B cell (primary cell): ENCODE results near the gene RSBN1L. TPM values are rescaled to one million over a fixed set of nuclear protein-coding genes. Genes with fewer than 3 reads are reported as not detected.
"Not testable (repeated sequence)": the region's sequence is repeated elsewhere in the genome, so short reads cannot be mapped to it uniquely, and the experiment has no call there.

Source experiments
- ATAC-seq: fragments of 200-7000 bp; cut with Tn5 transposase; one replicate; pipeline ENCODE4 v1.10.0; 2021; ENCODE audit warnings: low read depth, mild to moderate bottlenecking, moderate number of reproducible peaks, moderate library complexity
- CTCF ChIA-PET: fragments of 350-600 bp; sonication (Branson Sonifier 250); formaldehyde crosslinking; loops from one replicate; lab custom pipeline; 2021; ENCODE audit warnings: antibody characterized with exemption, inconsistent platforms; lab: Charles Lee
- POLR2A ChIA-PET: fragments of 350-600 bp; sonication (Branson Sonifier 250); formaldehyde crosslinking; loops from one replicate; lab custom pipeline; 2021; ENCODE audit warnings: antibody characterized with exemption; lab: Charles Lee
- DNase-seq: peaks from one replicate; pipeline ENCODE4 v3.0.0; 2013
- H2AFZ ChIP-seq: 2 replicates; pipeline ENCODE4 v1.6.1; 2012; ENCODE audit warnings: mild to moderate bottlenecking, low read depth, low read length; ENCODE audit not compliant: insufficient read depth, poor library complexity, severe bottlenecking
- H3K27ac ChIP-seq, 2 donors: 1 replicate in 1 of 2; 2 replicates in 1 of 2; pipeline ENCODE4 v1.5.1; 2012 to 2013; ENCODE audit warnings: low read length in 2 of 2, mild to moderate bottlenecking in 2 of 2, moderate library complexity in 1 of 2
- H3K27me3 ChIP-seq, 4 experiments: fragments of 200-600 bp in 1 of 4; sonication (generic) in 1 of 4; replicated peaks in 1 of 4; 1 replicate in 2 of 4; 2 replicates in 2 of 4; pipeline versions ENCODE4 v1.6.1 to v1.7.0; 2013 to 2016; ENCODE audit warnings: low read length in 3 of 4, mild to moderate bottlenecking in 2 of 4, mixed read lengths in 1 of 4, moderate library complexity in 1 of 4; ENCODE audit not compliant: insufficient read depth in 4 of 4, control insufficient read depth in 3 of 4; ENCODE audit errors: control extremely low read depth in 1 of 4
- H3K36me3 ChIP-seq, 2 experiments: replicated peaks in 1 of 2; 1 replicate in 1 of 2; 2 replicates in 1 of 2; pipeline versions ENCODE4 v1.6.1 to v1.7.1; 2013; ENCODE audit warnings: low read length in 1 of 2; ENCODE audit not compliant: insufficient read depth in 2 of 2, control insufficient read depth in 1 of 2; ENCODE audit errors: control extremely low read depth in 1 of 2, extremely low read depth in 1 of 2
- H3K4me1 ChIP-seq, 2 donors: fragments of 200-600 bp in 1 of 2; sonication (generic) in 1 of 2; 1 replicate in 1 of 2; 2 replicates in 1 of 2; pipeline versions ENCODE4 v1.5.1 to v1.6.1; 2013 to 2017; ENCODE audit warnings: low read length in 2 of 2; ENCODE audit not compliant: control insufficient read depth in 2 of 2, insufficient read depth in 2 of 2
- H3K4me2 ChIP-seq: replicated peaks from 2 replicates; pipeline ENCODE3; 2012; ENCODE audit warnings: mild to moderate bottlenecking, low read depth, low read length; ENCODE audit not compliant: poor library complexity, severe bottlenecking
- H3K4me3 ChIP-seq, 5 experiments: fragments of 200-600 bp in 1 of 5; sonication (generic) in 1 of 5; 1 replicate in 3 of 5; 2 replicates in 2 of 5; pipeline versions ENCODE4 v1.5.1 to v1.7.0; 2011 to 2016; ENCODE audit warnings: low read length in 4 of 5, mild to moderate bottlenecking in 4 of 5, low read depth in 2 of 5, control low read depth in 1 of 5, moderate library complexity in 1 of 5; ENCODE audit not compliant: insufficient read depth in 1 of 5; ENCODE audit errors: control extremely low read depth in 1 of 5, extremely low read depth in 1 of 5
- H3K79me2 ChIP-seq: fragments of 200-600 bp; sonication (generic); one replicate; pipeline ENCODE4 v1.6.0; 2016; ENCODE audit warnings: low read length; ENCODE audit not compliant: control insufficient read depth, insufficient read depth
- H3K9ac ChIP-seq: fragments of 200-600 bp; sonication (generic); 2 replicates; pipeline ENCODE4 v1.6.1; 2017; ENCODE audit warnings: mild to moderate bottlenecking, low read length, moderate library complexity
- H3K9me3 ChIP-seq, 3 donors: one replicate each; pipeline versions ENCODE4 v1.6.1 to v1.7.1; 2013; ENCODE audit warnings: low read length in 2 of 3; ENCODE audit not compliant: control insufficient read depth in 2 of 3, insufficient read depth in 1 of 3; ENCODE audit errors: control extremely low read depth in 1 of 3
- H4K20me1 ChIP-seq: 2 replicates; pipeline ENCODE4 v1.6.0; 2012; ENCODE audit warnings: mild to moderate bottlenecking, low read length; ENCODE audit not compliant: insufficient read depth, control insufficient read depth, poor library complexity, severe bottlenecking
- H3K27ac Mint-ChIP-seq: one replicate; pipeline ENCODE4 v1.8.0; 2021; ENCODE audit warnings: mixed read lengths
- H3K27me3 Mint-ChIP-seq: one replicate; pipeline ENCODE4 v1.8.0; 2021; ENCODE audit warnings: mixed read lengths
- H3K4me1 Mint-ChIP-seq: one replicate; pipeline ENCODE4 v1.8.0; 2021; ENCODE audit warnings: mixed read lengths
- H3K4me3 Mint-ChIP-seq: one replicate; pipeline ENCODE4 v1.8.0; 2021; ENCODE audit warnings: mixed read lengths
- H3K9me3 Mint-ChIP-seq: one replicate; pipeline ENCODE4 v1.8.0; 2022; ENCODE audit warnings: mixed read lengths; ENCODE audit not compliant: insufficient read depth
- EZH2 ChIP-seq: IDR thresholded peaks from 2 replicates; pipeline ENCODE4 v1.6.1; 2012; ENCODE audit warnings: borderline replicate concordance, low read depth, mild to moderate bottlenecking, moderate library complexity, low read length; ENCODE audit not compliant: insufficient read depth, poor library complexity, severe bottlenecking
- WGBS: methylation state at CpG from one replicate; pipeline ENCODE4 v1.1.5; 2013; ENCODE audit warnings: missing lambda C conversion rate; ENCODE audit not compliant: insufficient coverage; 5-methylcytosine and 5-hydroxymethylcytosine counted together
- intact Hi-C: fragments of 100-400 bp; cut with micrococcal nuclease; formaldehyde crosslinking; loops from one replicate; pipeline ENCODE4 v1.10.0; 2022
- polyA plus RNA-seq: library from polyadenylated mRNA; depleted of rRNA; stranded (reverse); fragments of >200 nt; gene quantifications from 2 replicates; pipeline ENCODE4 v1.2.3, GENCODE V29; 2012
- total RNA-seq, 2 donors: library from RNA; stranded (reverse); fragments of 120-200 nt in 1 of 2; gene quantifications; 1 replicate in 1 of 2; 2 replicates in 1 of 2; pipeline versions ENCODE4 v1.2.3 to v1.2.4, GENCODE V29; 2013 to 2022

The RSBN1L gene
- total and polyA plus RNA-seq, 2 donors (not counting 1 experiment from before 2014, with no cell fraction given), result 17.0 to 47.0 TPM

GRCh38 chr7:77716804-77717203 lies 20.5 kb downstream of the RSBN1L start:
- Histone ChIP-seq H3K4me3 (no peak overlapping the region), H3K4me1 (no peaks in the 10 kb centered on the region), H3K27me3 (no peaks in the 10 kb centered on the region), H3K4me2 (no peak overlapping the region), H2AFZ (no peak overlapping the region), H3K36me3 (no peaks in the 10 kb centered on the region), H3K9ac (no peak overlapping the region), H3K9me3 (no peaks in the 10 kb centered on the region), H4K20me1 (peaks cover 63% of the 10 kb centered on the region), H3K27ac (no peak overlapping the region), H3K79me2 (peaks cover 98% of the 10 kb centered on the region)
- no peaks in the 10 kb centered on the region for H3K9me3 Mint-ChIP-seq
- WGBS, result 100% methylated on average over 2 of the region's 3 CpGs
- ATAC-seq, result no peak
- no peak for DNase-seq
- ChIA-PET POLR2A (no interaction called here), CTCF (no interaction called here)
- peaks cover 30% of the 10 kb centered on the region for H3K4me1 Mint-ChIP-seq
- TF ChIP-seq EZH2, result no peak
- H3K4me3 Mint-ChIP-seq, result no peak overlapping the region
- no peaks in the 10 kb centered on the region for H3K27me3 Mint-ChIP-seq
- intact Hi-C loops, result loop anchor here (5.0 kb wide), 1 partner anchor 40 kb away; no protein-coding TSS in a partner anchor
- H3K27ac Mint-ChIP-seq, result no peak overlapping the region

- peaks cover 64% of the 10 kb centered on the region for H4K20me1 ChIP-seq
- CTCF ChIA-PET, result interaction anchor here (0.5 kb wide), 1 partner anchor 69 kb away, joined by 3 read pairs; no protein-coding TSS in a partner anchor
- WGBS, result 100% methylated on average over 2 of the region's 5 CpGs
These were observed 21.3 kb downstream of the RSBN1L start for GRCh38 chr7:77717566-77717965.

More at GRCh38 chr7:77717566-77717965, 21.3 kb downstream of the RSBN1L start:
- ATAC-seq, H3K4me1 ChIP-seq, POLR2A ChIA-PET, H3K4me2 ChIP-seq, H3K27me3 ChIP-seq, H3K9ac ChIP-seq, H3K4me3 Mint-ChIP-seq, H2AFZ ChIP-seq, DNase-seq, H3K9me3 ChIP-seq, H3K9me3 Mint-ChIP-seq, H3K4me3 ChIP-seq, H3K27ac ChIP-seq, H3K36me3 ChIP-seq, H3K27ac Mint-ChIP-seq, H3K27me3 Mint-ChIP-seq: not testable (repeated sequence)
- H3K79me2 ChIP-seq, result peaks cover 99% of the 10 kb centered on the region
- peaks cover 29% of the 10 kb centered on the region for H3K4me1 Mint-ChIP-seq
- intact Hi-C loops, result loop anchor here (5.0 kb wide), 1 partner anchor 40 kb away; no protein-coding TSS in a partner anchor
